Measurements from ENCODE around the gene RRAD. TPM values are rescaled to one million over a fixed set of nuclear protein-coding genes. Genes with fewer than 3 reads are reported as not detected.

Gene RRAD
- polyA plus RNA-seq, 3 donors, result 2.4 to 10.6 (median 7.8) TPM

GRCh38 chr16:66895689-66895979, 29.7 kb downstream of the RRAD start:
- whole genome bisulfite sequencing, 3 donors, result 84 to 93% (median 93%) methylated on average over 5 of the region's 5 CpGs
- no peak overlapping the region for H3K27ac ChIP-seq (ENCODE audit: low read depth, low read length)

GRCh38 chr16:66894948-66895688, 30.2 kb downstream of the RRAD start:
- no peak overlapping the region for H3K27ac ChIP-seq (ENCODE audit: low read depth, low read length)
- WGBS, 3 donors, result 40 to 44% (median 43%) methylated on average over 10 to 11 of the region's 11 CpGs

GRCh38 chr16:66894055-66894454, 31.3 kb downstream of the RRAD start:
- H3K27ac ChIP-seq (ENCODE audit: low read depth, low read length), result no peak overlapping the region

GRCh38 chr16:66891797-66892196, 33.5 kb downstream of the RRAD start:
- WGBS, 3 donors, result 89 to 97% (median 94%) methylated on average over 6 of the region's 6 CpGs

More at GRCh38 chr16:66894055-66894454, 31.3 kb downstream of the RRAD start:
- WGBS, 3 donors, result 68 to 82% (median 80%) methylated on average over 2 of the region's 2 CpGs

GRCh38 chr16:66891360-66891759, 34.0 kb downstream of the RRAD start:
- 81 to 89% (median 83%) methylated on average over 4 of the region's 4 CpGs for WGBS, 3 donors
- H3K27ac ChIP-seq (ENCODE audit: low read depth, low read length), result no peak overlapping the region

More at GRCh38 chr16:66891797-66892196, 33.5 kb downstream of the RRAD start:
- no peak overlapping the region for H3K27ac ChIP-seq (ENCODE audit: low read depth, low read length)

GRCh38 chr16:66890799-66891198, 34.5 kb downstream of the RRAD start:
- WGBS, 3 donors, result 75 to 88% (median 87%) methylated on average over 2 of the region's 2 CpGs

GRCh38 chr16:66889622-66890021, 35.7 kb downstream of the RRAD start:
- 65 to 71% (median 70%) methylated on average over 4 of the region's 4 CpGs for WGBS, 3 donors

More at GRCh38 chr16:66890799-66891198, 34.5 kb downstream of the RRAD start:
- no peak overlapping the region for H3K27ac ChIP-seq (ENCODE audit: low read depth, low read length)

GRCh38 chr16:66888647-66889615, 36.4 kb downstream of the RRAD start:
- WGBS, 3 donors, result 90 to 95% (median 94%) methylated on average over 6 of the region's 6 CpGs
- H3K27ac ChIP-seq (ENCODE audit: low read depth, low read length), result no peak overlapping the region

More at GRCh38 chr16:66889622-66890021, 35.7 kb downstream of the RRAD start:
- no peak overlapping the region for H3K27ac ChIP-seq (ENCODE audit: low read depth, low read length)

GRCh38 chr16:66886914-66887313, 38.4 kb downstream of the RRAD start:
- no peak overlapping the region for H3K27ac ChIP-seq (ENCODE audit: low read depth, low read length)
- 71 to 77% (median 76%) methylated on average over 3 of the region's 3 CpGs for WGBS, 3 donors

- H3K27ac ChIP-seq (ENCODE audit: low read depth, low read length), result no peak overlapping the region
- WGBS, 3 donors, result 69 to 77% (median 76%) methylated on average over 2 of the region's 2 CpGs
Measured at GRCh38 chr16:66886321-66886720, 39.0 kb downstream of the RRAD start.

- WGBS, 3 donors, result 86 to 91% (median 90%) methylated on average over 12 of the region's 12 CpGs
- H3K27ac ChIP-seq (ENCODE audit: low read depth, low read length), result no peak overlapping the region
Measured at GRCh38 chr16:66885491-66885890, 39.8 kb downstream of the RRAD start.

GRCh38 chr16:66882702-66883101, 42.6 kb downstream of the RRAD start:
- H3K27ac ChIP-seq (ENCODE audit: low read depth, low read length), result no peak overlapping the region
- 98 to 99% (median 98%) methylated on average over 3 of the region's 3 CpGs for WGBS, 3 donors

GRCh38 chr16:66881964-66882508, 43.3 kb downstream of the RRAD start:
- WGBS, 3 donors, result 88 to 90% (median 90%) methylated on average over 8 of the region's 8 CpGs

GRCh38 chr16:66881560-66881959, 43.8 kb downstream of the RRAD start:
- H3K27ac ChIP-seq (ENCODE audit: low read depth, low read length), result no peak overlapping the region
- WGBS, 3 donors, result 53 to 79% (median 58%) methylated on average over 2 of the region's 2 CpGs

More at GRCh38 chr16:66881964-66882508, 43.3 kb downstream of the RRAD start:
- H3K27ac ChIP-seq (ENCODE audit: low read depth, low read length), result no peak overlapping the region

GRCh38 chr16:66881014-66881417, 44.3 kb downstream of the RRAD start:
- 0 to 4% (median 3%) methylated on average over 23 of the region's 23 CpGs for WGBS, 3 donors
- H3K27ac ChIP-seq (ENCODE audit: low read depth, low read length), result no peak overlapping the region

GRCh38 chr16:66880288-66881013, 44.9 kb downstream of the RRAD start, which contains the start of gene PDP2:
TSS of gene PDP2 (plus strand) at chr16:66880515. CDS start at chr16:66884285, 3,770 bp downstream.
- 0 to 1% (median 1%) methylated on average over 54 to 58 of the region's 58 CpGs for WGBS, 3 donors
- no peak within 1 kb of the TSS for H3K27ac ChIP-seq (ENCODE audit: low read depth, low read length)

- 21 to 37% (median 36%) methylated on average over 5 of the region's 5 CpGs for WGBS, 3 donors
- H3K27ac ChIP-seq (ENCODE audit: low read depth, low read length), result no peak overlapping the region
Measured at GRCh38 chr16:66878067-66878466, 47.3 kb downstream of the RRAD start.

- 59 to 85% (median 77%) methylated on average over 1 of the region's 1 CpG for WGBS, 3 donors
Measured at GRCh38 chr16:66874079-66874775, 51.1 kb downstream of the RRAD start.

More at GRCh38 chr16:66874079-66874775, 51.1 kb downstream of the RRAD start:
- H3K27ac ChIP-seq (ENCODE audit: low read depth, low read length), result no peak overlapping the region
